AG04450 (cell line): ENCODE results near the gene SLC23A2. TPM values are rescaled to one million over a fixed set of nuclear protein-coding genes. Genes with fewer than 3 reads are reported as not detected.

ENCODE experiments used
- CTCF ChIA-PET: fragments of 300-600, 350-600 bp; formaldehyde crosslinking; extraction: SDS; loops from one replicate; lab custom pipeline; 2022; ENCODE audit warnings: antibody characterized with exemption, inconsistent platforms; lab: Charles Lee
- POLR2A ChIA-PET: fragments of 350-600 bp; formaldehyde crosslinking; extraction: SDS; loops from one replicate; lab custom pipeline; 2021; ENCODE audit warnings: antibody characterized with exemption, inconsistent platforms; lab: Yijun Ruan, JAX
- DNase-seq: peaks from one replicate; pipeline ENCODE4 v3.0.0-alpha.2; 2011; ENCODE audit warnings: low read depth, low spot score
- H3K27ac ChIP-seq: one replicate; pipeline ENCODE4 v1.5.1; 2012; ENCODE audit warnings: low read depth, low read length, control low read depth
- H3K27me3 ChIP-seq: one replicate; pipeline ENCODE4 v1.6.0; 2012; ENCODE audit warnings: low read length; ENCODE audit not compliant: control insufficient read depth, insufficient read depth
- H3K4me3 ChIP-seq: 2 replicates; pipeline ENCODE4 v1.5.1; 2011; ENCODE audit warnings: mild to moderate bottlenecking, low read depth, low read length, control low read depth
- H3K9me3 ChIP-seq: 2 replicates; pipeline ENCODE4 v1.5.1; 2012; ENCODE audit warnings: low read length; ENCODE audit not compliant: control insufficient read depth, insufficient read depth
- CTCF ChIP-seq: IDR thresholded peaks from 2 replicates; pipeline ENCODE4 v1.5.1; 2011; ENCODE audit warnings: low read depth, low read length, control low read depth, inconsistent platforms
- polyA plus RNA-seq: library from polyadenylated mRNA; depleted of rRNA; stranded (reverse); fragments of >200 nt; gene quantifications from 2 replicates; pipeline ENCODE4 v1.2.3, GENCODE V29; 2011

Gene SLC23A2
- polyA plus RNA-seq, 1 experiment, result 17.9 TPM

DNA sequence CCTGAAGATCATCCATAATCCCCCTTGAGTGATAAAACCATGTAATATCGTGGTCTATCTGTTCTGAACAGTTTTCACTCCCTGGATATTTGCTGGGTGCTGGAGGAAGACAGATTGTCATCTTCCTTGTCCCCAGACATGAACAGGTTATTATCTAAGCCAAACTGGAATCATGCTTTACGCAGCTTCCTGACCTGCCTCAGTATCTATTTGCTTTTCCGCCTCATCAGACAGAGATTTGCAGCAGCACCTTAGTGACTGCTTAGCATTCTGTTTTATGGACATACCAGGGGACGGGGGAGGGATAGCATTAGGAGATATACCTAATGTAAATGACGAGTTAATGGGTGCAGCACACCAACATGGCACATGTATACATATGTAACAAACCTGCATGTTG lies 124.6 kb downstream of the SLC23A2 start:
- no peak for DNase-seq
- Histone ChIP-seq H3K27ac (no peak overlapping the region), H3K4me3 (no peak overlapping the region), H3K27me3 (no peaks in the 10 kb centered on the region), H3K9me3 (no peaks in the 10 kb centered on the region)
- POLR2A ChIA-PET, result no interaction called here
- CTCF ChIA-PET, result interaction anchor here (1.1 kb wide), 1 partner anchor 73 kb away, joined by 5 read pairs; no protein-coding TSS in a partner anchor
- no peak for TF ChIP-seq CTCF

DNA sequence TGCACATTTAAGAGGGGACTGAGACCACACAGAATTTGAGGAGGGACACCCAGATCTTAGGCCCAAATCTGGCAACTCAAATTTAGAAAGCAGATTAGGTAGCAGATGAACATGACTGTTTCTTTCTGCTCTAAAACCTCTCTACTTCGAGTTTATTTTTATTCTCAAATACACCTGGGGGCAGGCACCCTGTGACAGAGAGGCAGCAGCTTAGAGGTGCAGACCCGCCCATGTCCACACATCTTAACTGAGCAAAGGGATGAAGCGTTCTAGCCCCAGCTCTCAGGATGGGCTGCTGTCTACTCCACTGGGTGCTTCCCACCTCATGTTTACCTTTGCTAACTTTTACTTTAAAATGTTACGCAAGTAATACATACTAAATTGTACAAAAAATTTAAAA lies 125.0 kb downstream of the SLC23A2 start:
- TF ChIP-seq CTCF, result no peak
- no peak overlapping the region for H3K4me3 ChIP-seq
- H3K9me3 ChIP-seq, result no peaks in the 10 kb centered on the region
- DNase-seq, result no peak
- no peak overlapping the region for H3K27ac ChIP-seq
- CTCF ChIA-PET, result no interaction called here
- no peaks in the 10 kb centered on the region for H3K27me3 ChIP-seq
- POLR2A ChIA-PET, result no interaction called here

GRCh38 chr20:4875578-4876067 lies 125.7 kb downstream of the SLC23A2 start:
- CTCF ChIA-PET, result no interaction called here
- no peak for DNase-seq
- H3K27ac ChIP-seq, result no peak overlapping the region
- TF ChIP-seq CTCF, result no peak
- no peaks in the 10 kb centered on the region for H3K27me3 ChIP-seq
- H3K4me3 ChIP-seq, result no peak overlapping the region
- no peaks in the 10 kb centered on the region for H3K9me3 ChIP-seq
- POLR2A ChIA-PET, result no interaction called here

GRCh38 chr20:4873396-4873795 lies 127.9 kb downstream of the SLC23A2 start:
- DNase-seq, result no peak
- TF ChIP-seq CTCF, result no peak
- POLR2A ChIA-PET, result no interaction called here
- CTCF ChIA-PET, result no interaction called here
- H3K4me3 ChIP-seq, result no peak overlapping the region
- H3K9me3 ChIP-seq, result no peaks in the 10 kb centered on the region
- no peak overlapping the region for H3K27ac ChIP-seq
- no peaks in the 10 kb centered on the region for H3K27me3 ChIP-seq

- ChIA-PET CTCF (no interaction called here), POLR2A (no interaction called here)
- Histone ChIP-seq H3K9me3 (no peaks in the 10 kb centered on the region), H3K4me3 (no peak overlapping the region), H3K27me3 (no peaks in the 10 kb centered on the region), H3K27ac (no peak overlapping the region)
- DNase-seq, result no peak
- no peak for TF ChIP-seq CTCF
Observed at GRCh38 chr20:4871486-4871885, 129.8 kb downstream of the SLC23A2 start.
